HG02763 (cell line): Measurements from ENCODE around the gene GABRG3.

ENCODE experiments used
- ATAC-seq: cut with Tn5 transposase; IDR thresholded peaks from one replicate; pipeline ENCODE4 v1.9.1; 2021; ENCODE audit warnings: mild to moderate bottlenecking, moderate library complexity; ENCODE audit not compliant: unreplicated experiment

Gene GABRG3

GRCh38 chr15:27454281-27455075 lies 483.5 kb downstream of the GABRG3 start:
- no peak for ATAC-seq

GRCh38 chr15:27456807-27457206 lies 485.8 kb downstream of the GABRG3 start:
- no peak for ATAC-seq

- ATAC-seq: no peak
Measured at GRCh38 chr15:27457766-27458165, 486.8 kb downstream of the GABRG3 start.

- no peak for ATAC-seq
Measured at GRCh38 chr15:27458345-27459084, 487.5 kb downstream of the GABRG3 start.

GRCh38 chr15:27459836-27460235 lies 488.9 kb downstream of the GABRG3 start:
- no peak for ATAC-seq

- no peak for ATAC-seq
Measured at GRCh38 chr15:27461181-27461580, 490.2 kb downstream of the GABRG3 start.

GRCh38 chr15:27463525-27464088 lies 492.6 kb downstream of the GABRG3 start:
- no peak for ATAC-seq

- no peak for ATAC-seq
Measured at GRCh38 chr15:27464941-27465612, 494.1 kb downstream of the GABRG3 start.

- ATAC-seq: no peak
Measured at GRCh38 chr15:27466758-27467157, 495.8 kb downstream of the GABRG3 start.

- no peak for ATAC-seq
Measured at GRCh38 chr15:27468151-27468591, 497.2 kb downstream of the GABRG3 start.

- no peak for ATAC-seq
Measured at GRCh38 chr15:27473845-27474244, 502.9 kb downstream of the GABRG3 start.

- ATAC-seq: no peak
Measured at GRCh38 chr15:27475395-27475794, 504.4 kb downstream of the GABRG3 start.

GRCh38 chr15:27479296-27480140 lies 508.5 kb downstream of the GABRG3 start:
- ATAC-seq: no peak

GRCh38 chr15:27480141-27480530 lies 509.2 kb downstream of the GABRG3 start:
- no peak for ATAC-seq

GRCh38 chr15:27480642-27481041 lies 509.7 kb downstream of the GABRG3 start:
- ATAC-seq: no peak

GRCh38 chr15:27481768-27482167 lies 510.8 kb downstream of the GABRG3 start:
- no peak for ATAC-seq

- ATAC-seq: no peak
Measured at GRCh38 chr15:27482287-27482686, 511.3 kb downstream of the GABRG3 start.

- ATAC-seq: no peak
Measured at GRCh38 chr15:27483124-27483523, 512.1 kb downstream of the GABRG3 start.

- ATAC-seq: no peak
Measured at GRCh38 chr15:27485265-27485664, 514.3 kb downstream of the GABRG3 start.

GRCh38 chr15:27486051-27486450 lies 515.1 kb downstream of the GABRG3 start:
- ATAC-seq: no peak
